NCI-H446 (cell line): ENCODE results near the gene MST1R.

Experiments
- DNase-seq, 2 experiments: peaks; one replicate each; lab custom pipeline; 2025; lab: John Stamatoyannopoulos, UW

Gene MST1R

DNA sequence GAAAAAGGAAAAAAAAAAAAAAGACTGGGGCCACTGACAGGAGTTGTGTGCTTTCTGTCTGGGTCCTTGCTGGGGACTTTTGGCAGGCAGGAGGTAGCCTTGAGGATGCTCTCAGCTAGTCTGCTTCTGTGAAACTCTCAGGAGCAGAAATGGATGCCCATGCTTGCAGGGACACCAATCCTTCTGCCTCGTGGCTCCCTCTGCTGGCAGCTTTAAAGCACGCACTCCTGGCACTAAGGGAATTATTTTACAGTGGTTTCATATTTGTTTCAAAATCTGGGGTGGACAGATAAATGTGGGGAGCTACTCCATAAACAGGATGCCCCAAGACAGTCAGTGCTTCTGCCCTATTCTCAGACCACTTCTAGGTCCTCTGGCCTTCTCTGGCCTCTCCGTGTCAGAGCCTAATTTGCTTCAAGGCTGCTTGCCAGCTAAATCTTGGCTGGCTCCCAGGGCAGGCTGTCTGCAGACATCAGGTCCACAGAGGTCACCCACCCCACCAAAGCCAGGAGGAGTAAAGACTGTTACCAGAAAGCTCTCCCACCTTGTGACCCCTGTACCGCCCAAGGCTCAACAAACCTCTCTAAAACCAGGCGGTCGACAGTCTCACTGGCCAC lies 64.4 kb downstream of the MST1R start:
- DNase-seq = peak; percentile 47 to 61
